Activated T-helper 1 cell treated with anti-CD3 and anti-CD28 coated beads, Interleukin-2, amount 50 U/mL, for 16 hours (primary cell): ENCODE results near the gene REPIN1.

Experiments used
- DNase-seq, 2 donors: peaks; one replicate each; pipeline ENCODE4 v3.0.0-alpha.2; 2020; ENCODE audit warnings: low read depth in 1 of 2, low spot score in 1 of 2

The REPIN1 gene

DNA sequence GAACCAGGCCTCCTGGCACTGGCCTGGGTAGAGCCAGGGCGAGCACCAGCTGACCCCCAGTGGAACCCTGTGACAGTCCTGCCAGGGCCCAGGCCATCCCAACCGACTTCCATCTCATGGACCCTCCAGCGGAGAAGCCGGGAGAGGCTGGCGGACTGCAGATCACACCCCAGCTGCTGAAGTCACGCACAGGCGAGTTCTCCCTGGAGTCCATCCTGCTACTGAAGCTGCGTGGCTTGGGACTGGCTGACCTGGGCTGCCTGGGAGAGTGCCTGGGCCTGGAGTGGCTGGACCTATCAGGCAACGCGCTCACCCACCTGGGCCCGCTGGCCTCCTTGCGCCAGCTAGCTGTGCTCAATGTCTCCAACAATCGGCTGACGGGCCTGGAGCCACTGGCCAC is 31.9 kb upstream of the REPIN1 start:
- no peak for DNase-seq

DNA sequence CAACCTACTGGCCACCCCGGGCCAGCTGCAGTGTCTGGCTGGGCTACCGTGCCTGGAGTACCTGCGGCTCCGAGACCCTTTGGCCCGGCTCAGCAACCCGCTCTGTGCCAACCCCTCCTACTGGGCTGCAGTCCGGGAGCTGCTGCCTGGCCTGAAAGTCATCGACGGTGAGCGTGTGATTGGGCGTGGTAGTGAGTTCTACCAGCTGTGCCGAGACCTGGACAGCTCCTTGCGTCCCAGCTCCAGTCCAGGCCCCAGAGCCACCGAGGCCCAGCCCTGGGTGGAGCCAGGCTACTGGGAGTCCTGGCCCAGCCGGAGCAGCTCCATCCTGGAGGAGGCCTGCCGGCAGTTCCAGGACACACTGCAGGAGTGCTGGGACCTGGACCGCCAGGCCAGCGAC is 31.4 kb upstream of the REPIN1 start:
- DNase-seq = no peak

DNA sequence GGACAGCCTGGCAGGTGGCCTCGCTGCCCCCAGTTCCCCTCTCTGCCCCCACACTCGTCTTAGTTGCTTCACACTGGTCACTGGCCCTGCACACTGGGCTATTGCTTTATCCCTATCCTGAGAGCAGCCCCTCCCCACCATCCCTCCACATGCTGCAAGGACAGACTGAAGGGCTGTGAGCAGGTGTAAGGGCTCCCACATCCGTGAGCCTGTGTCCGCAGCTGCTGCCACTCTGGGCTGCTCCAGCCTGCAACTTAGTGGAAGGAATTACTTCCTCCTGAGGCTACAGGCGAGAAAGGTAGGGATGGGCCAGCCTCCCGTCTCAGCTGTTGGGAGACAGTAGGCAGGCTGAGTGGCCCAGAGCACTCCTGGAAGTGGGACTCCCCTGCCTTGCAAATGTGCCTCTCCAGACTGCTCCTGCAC is 31.0 kb upstream of the REPIN1 start:
- DNase-seq = no peak

DNA sequence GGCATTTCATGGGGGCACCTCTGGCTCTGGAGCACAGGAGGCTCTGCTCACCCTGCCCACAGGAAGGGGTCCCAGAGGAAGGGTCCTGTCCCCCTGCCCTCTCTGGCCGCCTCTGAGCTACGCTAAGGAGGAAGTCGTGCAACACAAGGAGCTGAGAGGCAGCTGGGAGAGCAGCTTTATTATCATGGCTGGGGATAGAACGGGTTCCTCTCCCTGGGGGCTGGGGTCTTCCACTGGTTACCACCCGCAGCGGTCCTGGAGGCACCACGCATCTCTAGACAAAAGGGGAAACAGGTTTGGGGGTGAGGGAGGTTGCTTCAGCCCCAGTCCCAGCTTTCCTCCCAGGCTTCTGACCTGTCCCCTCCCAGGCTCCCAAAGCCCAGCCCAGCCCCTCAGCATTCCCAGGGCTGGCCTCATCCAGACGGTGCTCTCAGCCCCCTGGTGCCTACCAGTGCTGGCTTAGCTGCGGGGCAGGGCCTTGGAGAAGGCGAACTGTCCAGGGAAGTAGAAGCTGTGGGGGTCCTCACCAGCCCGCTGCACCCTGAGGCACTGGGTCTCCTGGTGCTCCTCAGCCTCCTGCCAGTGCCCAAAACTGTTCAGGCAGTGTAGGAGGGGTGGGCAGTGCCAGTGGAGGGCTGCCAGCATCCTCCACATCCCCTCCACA is 30.3 kb upstream of the REPIN1 start:
- no peak for DNase-seq

DNA sequence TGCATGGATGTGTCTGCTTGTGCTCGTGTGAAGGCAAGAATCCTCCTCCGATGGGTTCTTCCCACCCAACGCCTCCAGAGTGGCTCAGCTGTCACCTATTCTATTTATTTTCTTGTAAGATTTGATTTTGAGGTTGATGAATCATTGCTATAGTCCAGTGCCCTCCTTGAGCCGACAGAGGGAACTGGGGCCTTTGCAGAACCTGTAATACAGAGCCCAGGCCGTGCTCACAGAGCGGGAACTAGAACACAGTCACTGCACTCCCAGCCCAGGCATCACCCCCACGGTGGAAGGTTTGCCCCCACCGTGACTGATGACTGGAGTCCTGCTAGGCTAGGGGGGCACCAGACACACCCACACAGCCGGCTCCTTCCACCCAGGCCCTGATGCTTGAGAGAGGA is 29.2 kb upstream of the REPIN1 start:
- DNase-seq = no peak

DNA sequence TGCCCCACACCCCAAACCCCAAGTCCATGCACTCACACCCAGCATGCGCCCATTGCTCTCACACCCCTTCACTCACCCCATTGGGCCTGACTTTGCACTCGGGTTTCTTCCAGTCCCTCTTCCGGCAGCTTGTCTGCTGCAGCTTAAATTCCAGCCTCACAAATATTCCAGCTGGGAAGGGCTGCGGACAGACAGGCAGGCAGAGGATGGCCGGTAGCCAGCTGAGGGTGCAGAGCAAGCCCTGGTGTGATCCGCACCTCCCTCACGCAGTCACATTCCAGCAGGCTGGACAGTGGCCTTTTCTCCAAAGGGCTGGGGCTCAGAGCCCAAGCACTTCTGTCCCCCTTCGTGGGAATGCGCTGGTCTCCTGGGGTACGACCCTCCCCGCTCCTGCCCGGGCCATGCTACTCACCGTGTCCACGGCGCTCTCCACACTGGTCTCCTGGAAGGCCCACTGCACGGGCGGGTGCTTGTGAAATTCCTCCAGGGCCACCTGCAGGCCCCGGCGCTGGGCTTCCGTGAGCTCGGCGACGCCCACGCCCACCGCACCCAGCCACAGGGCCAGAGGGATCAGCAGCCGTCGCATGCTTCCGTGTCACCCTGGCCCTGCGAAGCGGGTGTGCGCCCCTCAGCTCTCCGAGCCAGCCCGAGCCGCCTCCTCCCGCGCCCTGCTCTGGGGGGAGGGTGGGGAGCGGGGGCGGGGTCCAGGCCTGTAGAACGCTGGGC is 28.4 kb upstream of the REPIN1 start:
- DNase-seq = no peak

DNA sequence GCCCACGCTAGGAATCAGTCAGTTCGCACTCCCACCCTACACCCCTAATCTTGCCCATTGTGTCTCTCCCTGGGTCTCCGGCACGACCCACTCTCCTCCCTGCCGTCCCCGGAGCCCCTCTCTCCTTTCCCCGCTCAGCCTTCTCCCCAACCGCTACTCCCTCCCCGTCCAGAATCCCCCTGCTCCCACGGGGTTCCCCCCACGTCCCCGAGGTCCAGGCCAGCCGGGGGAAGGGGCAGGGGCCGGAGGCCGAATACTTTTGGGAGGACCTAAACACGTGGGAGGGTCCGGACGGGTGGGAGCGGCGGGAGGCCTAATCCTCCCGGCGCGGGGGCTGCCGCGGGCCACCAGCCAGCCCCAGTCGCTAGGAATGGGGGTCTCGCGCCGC is 27.8 kb upstream of the REPIN1 start:
- DNase-seq = no peak

DNA sequence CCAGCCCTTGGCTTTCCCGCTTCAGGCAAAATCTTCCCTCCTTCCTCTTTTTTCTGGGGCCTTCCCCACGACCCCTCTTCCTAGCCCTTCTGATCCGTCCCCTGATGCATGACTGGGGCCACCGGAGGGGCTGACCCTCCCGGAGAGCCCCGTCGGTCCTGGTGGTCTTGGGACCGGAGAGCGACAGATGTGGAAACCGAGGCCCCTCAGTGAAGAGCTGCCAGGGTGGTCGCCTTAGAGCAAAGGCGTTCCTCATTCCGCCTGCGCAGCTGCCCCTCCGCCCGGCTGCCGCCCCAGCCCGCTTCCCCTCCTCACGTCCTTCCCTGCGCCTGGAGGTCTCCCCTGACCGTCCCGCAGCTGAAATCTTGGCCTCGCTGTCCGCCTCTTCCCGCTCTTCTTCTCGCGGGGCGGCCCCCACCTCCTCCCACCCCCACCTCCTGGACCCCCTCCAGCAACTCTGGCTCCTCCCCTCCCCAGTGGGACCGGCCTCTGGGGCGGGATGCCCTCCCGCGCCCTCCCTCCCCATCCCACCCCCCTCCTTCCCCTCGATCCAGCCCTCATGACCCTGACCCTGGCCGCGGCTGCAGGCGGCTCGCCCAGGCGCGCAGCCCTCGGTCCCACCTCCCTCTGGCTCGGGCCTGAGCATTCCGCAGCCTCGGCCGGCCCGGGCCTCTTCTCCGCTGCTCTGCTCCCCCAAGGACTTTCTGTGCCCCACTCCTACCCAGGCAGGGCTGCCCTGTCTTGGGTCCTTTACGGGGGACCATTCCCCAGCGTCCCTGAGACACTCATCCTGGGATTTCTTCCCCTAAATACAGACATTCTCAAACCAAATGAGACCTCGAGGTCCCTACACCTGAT is 27.1 kb upstream of the REPIN1 start, which contains the start of gene RARRES2:
Gene RARRES2 (minus strand): TSS at position 367 of the 858 bp plus-strand sequence. CDS start 1,020 bp downstream, outside the sequence.
- no peak for DNase-seq

DNA sequence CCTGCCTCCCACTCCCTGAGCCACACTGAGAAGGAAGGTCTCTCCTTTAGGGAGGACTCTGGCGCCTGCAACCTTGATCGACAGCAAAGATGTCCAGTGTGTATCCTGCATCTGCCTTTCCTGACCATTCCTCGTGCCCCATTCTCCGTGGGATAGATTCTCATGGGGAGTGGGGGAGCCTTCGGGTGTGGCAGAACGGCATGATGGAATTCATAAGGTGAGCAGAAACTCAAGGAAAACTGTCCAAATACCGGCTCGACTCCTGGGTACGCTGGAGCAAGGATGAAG is 26.6 kb upstream of the REPIN1 start:
- DNase-seq = no peak

DNA sequence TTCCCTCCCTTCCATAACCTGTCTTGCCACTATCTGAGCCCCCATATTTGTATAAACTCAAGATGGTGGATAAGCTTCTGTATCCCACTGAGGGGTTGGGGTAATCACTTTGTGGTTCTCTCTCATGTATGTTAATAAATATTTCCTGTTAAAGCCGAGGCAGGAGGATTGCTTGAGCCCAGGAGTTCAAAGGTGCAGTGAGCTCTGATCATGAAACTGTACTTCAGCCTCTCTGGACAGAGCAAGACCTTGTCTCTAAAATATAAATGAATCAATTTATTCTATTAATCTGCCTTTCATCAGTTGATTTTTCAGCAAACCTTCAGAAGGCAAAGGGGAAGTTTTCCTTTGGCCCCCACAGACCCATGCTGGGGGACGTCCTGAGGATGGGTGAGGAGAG is 25.4 kb upstream of the REPIN1 start:
- DNase-seq = no peak

DNA sequence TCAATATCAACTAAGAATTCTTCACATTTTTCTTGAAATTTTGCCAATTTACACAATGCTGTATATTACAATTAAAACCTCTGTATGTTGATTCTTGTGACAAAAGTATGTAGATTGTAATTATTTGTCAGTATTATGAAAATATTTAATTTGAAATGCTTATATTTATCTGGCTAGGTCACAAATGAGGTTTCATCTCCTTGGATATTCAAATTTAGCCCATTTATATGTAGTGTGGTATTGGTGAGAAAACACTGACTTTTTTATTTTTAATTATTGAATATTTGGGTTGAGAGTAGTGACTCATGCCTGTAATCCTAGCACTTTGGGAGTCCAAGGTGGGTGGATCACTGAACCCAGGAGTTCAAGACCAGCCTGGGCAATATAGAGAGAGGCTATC is 24.3 kb upstream of the REPIN1 start:
- no peak for DNase-seq

DNA sequence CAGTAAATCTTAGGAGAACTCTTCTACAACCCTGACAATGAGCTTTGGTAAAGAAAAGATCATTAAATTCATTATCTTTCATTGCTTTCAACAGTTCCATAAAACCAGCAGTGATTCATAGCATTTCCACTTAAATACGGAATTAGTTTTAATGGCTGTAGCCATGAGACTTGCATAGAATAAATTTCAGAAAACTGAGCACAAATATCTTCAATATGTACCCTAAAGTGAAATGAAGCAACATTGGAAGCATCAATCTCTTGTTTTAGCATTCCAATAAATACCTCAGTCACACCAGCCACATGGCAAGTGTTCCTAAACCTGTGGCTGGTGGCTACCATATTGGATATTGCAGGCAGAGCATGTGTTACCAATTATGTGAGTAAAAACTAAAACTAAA is 23.6 kb upstream of the REPIN1 start:
- no peak for DNase-seq

DNA sequence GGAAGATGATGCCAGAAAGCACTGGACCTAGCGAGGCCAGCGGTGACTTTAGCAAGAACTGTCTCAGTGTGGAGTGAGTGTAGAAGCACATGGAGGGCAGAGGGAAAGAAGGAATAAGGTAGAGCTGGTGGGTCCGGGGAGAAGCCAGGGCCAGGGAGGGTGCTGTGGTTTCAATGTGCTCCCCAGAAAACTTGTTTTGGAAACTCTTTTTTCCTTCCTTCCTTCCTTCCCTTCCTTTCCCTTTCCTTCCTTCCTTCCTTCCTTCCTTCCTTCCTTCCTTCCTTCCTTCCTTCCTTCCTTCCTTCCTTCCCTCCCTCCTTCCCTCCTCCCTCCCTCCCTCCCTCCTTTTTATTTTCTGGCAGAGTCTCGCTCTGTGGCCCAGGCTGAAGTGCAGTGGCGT is 21.7 kb upstream of the REPIN1 start:
- DNase-seq = no peak

DNA sequence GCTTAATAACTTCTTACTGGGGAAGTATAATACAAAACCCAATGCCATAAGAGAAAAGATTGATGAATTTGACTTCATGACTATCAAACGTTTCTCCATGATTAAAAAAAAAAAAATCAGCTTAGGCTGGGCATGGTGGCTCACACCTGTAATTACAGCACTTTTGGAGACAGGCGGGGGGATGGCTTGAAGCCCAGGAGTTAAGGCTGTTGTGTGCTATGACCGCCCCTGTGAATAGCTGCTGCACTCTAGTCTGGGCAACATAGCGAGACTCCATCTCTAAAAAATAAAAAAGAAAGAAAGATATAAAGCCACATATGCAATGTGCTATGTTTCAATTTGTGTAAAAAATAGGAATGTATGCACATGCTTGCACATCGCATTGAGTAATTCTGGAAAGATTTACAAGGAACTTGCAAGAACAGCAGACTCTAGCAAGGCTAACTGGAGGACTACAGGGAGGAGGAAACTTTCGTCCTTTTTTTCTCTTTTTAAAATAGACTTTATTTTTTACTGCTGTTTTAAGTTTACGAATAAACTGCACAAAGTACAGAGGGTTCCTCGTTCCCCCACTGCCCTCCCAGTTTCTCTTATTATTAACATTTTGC is 16.9 kb upstream of the REPIN1 start:
- no peak for DNase-seq

DNA sequence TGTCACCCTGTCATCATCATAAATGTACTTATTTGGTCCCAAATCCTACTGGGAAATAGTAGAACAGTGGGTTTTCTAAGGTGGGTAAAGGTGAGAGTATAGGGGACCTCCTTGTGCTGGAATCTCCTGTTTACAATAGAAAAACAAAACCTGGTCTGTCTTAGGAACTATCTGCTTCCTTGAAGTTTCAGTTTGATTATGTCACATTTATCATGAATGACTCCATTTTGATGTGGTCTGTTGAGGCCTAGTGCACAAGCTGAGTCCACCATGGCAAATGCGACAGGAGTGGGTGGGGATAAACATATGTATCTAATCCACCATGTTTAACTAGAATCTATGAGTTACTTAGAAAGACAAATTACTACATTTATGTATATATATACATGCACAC is 13.0 kb upstream of the REPIN1 start:
- DNase-seq = no peak

DNA sequence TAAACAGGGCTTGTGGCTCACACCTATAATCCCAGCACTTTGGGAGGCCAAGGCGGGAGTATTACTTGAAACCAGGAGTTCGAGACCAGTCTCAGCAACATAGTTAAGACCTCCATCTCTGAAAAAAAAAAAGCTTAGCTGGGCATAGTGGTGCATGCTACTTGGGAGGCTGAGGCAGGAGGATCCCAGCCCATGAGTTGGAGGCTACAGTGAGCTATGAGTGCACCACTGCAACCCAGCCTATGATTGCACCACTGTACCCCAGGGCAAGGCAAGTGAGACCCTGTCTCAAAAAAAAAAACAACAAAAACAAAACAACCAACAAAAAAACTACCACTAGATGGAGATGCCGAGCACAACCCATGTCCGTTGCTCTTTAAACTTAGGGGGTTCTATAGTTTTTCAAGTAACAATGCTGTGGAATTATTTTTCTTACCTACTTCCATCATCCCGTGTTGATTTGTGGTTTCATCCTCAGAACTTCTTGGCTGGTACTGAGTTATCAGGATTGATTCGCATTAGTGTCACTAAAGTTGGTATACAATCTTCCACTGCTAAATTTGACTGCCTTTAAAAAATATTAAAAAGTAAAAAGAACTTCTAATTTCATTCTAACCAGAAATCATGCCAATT is 12.2 kb upstream of the REPIN1 start:
- no peak for DNase-seq

DNA sequence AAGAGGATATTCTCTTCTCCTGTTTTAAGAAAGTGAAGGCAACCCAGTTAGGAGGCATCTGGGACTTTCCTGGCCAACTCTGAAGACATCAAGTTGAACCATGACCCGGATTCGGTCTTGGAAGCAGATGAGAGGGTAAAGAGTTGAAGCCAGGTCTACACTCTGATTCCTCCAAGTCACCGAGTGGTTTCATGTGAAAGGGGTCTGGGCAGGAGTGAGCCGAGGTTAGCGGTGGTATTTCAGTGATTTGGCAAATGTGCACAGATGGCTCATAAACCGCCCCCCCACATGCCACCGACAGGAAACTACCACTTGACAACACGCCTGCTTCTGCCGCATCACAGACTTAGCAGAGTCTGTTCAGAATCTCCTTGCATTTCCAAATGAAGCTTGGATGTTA is 11.4 kb upstream of the REPIN1 start:
- peak; percentile 38 to 43 for DNase-seq

DNA sequence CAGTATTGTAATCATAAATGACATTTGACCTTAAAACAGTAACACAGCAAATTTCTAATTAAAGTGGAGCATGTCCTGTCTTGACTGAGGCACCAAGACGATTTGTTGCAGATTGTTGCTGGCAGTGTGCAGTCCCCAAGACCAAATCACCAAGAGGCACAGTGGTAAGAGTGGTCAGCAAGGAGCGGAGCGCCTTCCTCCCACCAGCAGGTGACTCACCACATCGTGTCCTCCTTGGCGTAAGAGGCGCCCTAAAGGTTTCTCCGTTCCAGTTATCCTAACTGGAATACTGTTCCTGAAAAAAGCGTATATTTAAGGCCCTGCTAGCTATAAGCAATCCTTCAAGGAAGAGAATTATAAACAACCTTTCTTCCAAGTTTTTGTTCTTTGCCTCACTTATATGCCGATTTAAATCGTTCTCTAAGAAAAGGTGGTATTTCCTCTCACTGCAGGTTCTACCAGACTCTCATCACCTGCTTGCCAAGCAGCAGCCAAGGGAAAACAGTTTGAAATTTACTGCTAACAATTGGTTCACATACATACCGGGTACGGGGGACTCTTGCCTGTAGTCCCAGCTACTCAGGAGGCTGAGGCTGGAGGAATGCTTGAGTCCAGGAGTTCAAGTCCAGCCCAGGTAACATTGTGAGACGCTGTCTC is 10.7 kb upstream of the REPIN1 start:
- no peak for DNase-seq

DNA sequence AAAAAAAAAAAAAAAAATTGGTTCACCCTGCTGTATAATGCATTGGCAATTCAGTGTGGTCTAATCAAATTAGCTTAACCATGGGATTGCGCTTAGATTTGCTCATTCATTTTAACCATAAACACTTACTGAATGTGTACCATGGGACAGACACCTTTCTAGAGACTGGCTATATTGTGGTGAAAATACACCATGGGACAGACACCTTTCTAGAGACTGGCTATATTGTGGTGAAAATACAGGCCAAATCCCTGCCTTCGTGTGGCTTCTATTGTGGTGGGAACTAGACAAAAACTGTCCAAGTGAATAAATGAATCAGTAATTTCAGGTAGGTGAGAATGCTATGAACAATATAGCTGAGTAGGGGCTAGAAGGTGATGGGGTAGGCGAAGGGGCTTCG is 10.2 kb upstream of the REPIN1 start:
- no peak for DNase-seq

DNA sequence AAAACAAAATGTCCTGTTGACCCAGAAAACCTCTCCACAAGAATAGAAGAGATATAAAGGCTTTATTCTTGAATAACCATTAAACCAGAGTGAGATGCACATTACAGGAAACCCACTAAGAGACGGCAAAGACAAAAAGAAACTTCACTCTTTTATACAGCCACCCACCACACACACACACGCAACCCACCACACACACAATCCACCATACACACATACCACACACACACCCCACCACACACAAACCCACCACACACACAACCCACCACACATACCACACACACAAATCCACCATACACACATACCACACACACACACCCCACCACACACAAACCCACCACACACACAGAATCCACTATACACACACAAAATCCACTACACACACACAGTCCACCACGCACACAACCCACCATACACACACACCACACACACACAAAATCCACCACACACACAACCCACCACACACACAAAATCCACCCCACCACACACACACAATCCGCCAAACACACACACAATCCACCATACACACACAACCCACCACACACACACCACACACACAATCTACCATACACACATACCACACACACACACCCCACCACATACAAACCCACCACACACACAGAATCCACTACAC is 9.5 kb upstream of the REPIN1 start:
- no peak for DNase-seq
